Natural killer cell (primary cell): Measurements from ENCODE around the gene MON1A. TPM values are rescaled to one million over a fixed set of nuclear protein-coding genes. Genes with fewer than 3 reads are reported as not detected.
"Not testable (repeated sequence)": the region's sequence is repeated elsewhere in the genome, so short reads cannot be mapped to it uniquely, and the experiment has no call there.

Source experiments
- ATAC-seq, 3 donors: fragments of 150-1000 bp in 2 of 3; fragments of 200-7000 bp in 1 of 3; cut with Tn5 transposase; 1 replicate in 1 of 3; 2 replicates in 2 of 3; pipeline ENCODE4 v1.10.0; 2021; ENCODE audit warnings: mild to moderate bottlenecking in 2 of 3, moderate library complexity in 2 of 3
- DNase-seq, 2 donors: peaks; one replicate each; pipeline versions ENCODE4 v3.0.0 to v3.0.0-alpha.2; 2013 to 2021; ENCODE audit warnings: mixed read lengths in 1 of 2
- H3K27ac ChIP-seq: one replicate; pipeline ENCODE4 v1.5.1; 2013; ENCODE audit warnings: mild to moderate bottlenecking, low read length
- H3K27me3 ChIP-seq: one replicate; pipeline ENCODE4 v1.6.1; 2013; ENCODE audit warnings: low read length; ENCODE audit not compliant: control insufficient read depth, insufficient read depth
- H3K36me3 ChIP-seq: one replicate; pipeline ENCODE4 v1.6.1; 2013; ENCODE audit warnings: low read length; ENCODE audit not compliant: control insufficient read depth, insufficient read depth
- H3K4me1 ChIP-seq: one replicate; pipeline ENCODE4 v1.6.1; 2013; ENCODE audit warnings: low read length; ENCODE audit not compliant: control insufficient read depth, insufficient read depth
- H3K4me3 ChIP-seq: one replicate; pipeline ENCODE4 v1.5.1; 2013; ENCODE audit warnings: low read length
- H3K9me3 ChIP-seq: one replicate; pipeline ENCODE4 v1.6.1; 2013; ENCODE audit warnings: low read length; ENCODE audit not compliant: control insufficient read depth, insufficient read depth
- H3K27ac Mint-ChIP-seq, 2 donors: one replicate each; pipeline ENCODE4 v1.8.0; 2022; ENCODE audit warnings: mild to moderate bottlenecking in 2 of 2, mixed read lengths in 2 of 2, moderate library complexity in 1 of 2
- H3K27me3 Mint-ChIP-seq, 2 donors: one replicate each; pipeline ENCODE4 v1.8.0; 2022; ENCODE audit warnings: low read depth in 2 of 2, mixed read lengths in 2 of 2
- H3K36me3 Mint-ChIP-seq: one replicate; pipeline ENCODE4 v1.8.0; 2022; ENCODE audit warnings: mixed read lengths
- H3K4me1 Mint-ChIP-seq, 2 donors: one replicate each; pipeline ENCODE4 v1.8.0; 2022; ENCODE audit warnings: mixed read lengths in 2 of 2
- H3K4me3 Mint-ChIP-seq: one replicate; pipeline ENCODE4 v1.8.0; 2022; ENCODE audit warnings: mild to moderate bottlenecking, moderate library complexity, mixed read lengths
- H3K9me3 Mint-ChIP-seq, 2 donors: one replicate each; pipeline ENCODE4 v1.8.0; 2022; ENCODE audit warnings: mixed read lengths in 2 of 2
- WGBS: methylation state at CpG from one replicate; pipeline ENCODE4 v1.1.7; 2013; ENCODE audit warnings: missing lambda C conversion rate; ENCODE audit not compliant: insufficient coverage; 5-methylcytosine and 5-hydroxymethylcytosine counted together
- intact Hi-C: fragments of 100-400 bp; cut with micrococcal nuclease; formaldehyde crosslinking; loops from one replicate; pipeline ENCODE4 v1.14.2; 2022
- total RNA-seq, 4 donors: library from RNA; stranded (reverse); fragments of 120-200 nt in 1 of 4; gene quantifications; one replicate each; pipeline versions ENCODE4 v1.2.3 to v1.2.4, GENCODE V29; 2013 to 2022
- TF ChIP-seq, protein P1 (sequence below): fragments of 200-600 bp; IDR thresholded peaks from one replicate; pipeline ENCODE4 v1.8.0; 2022; ENCODE audit warnings: antibody characterized with exemption

The MON1A gene
- total RNA-seq, 3 donors from 2014 or later (not counting 1 experiment from before 2014, with no cell fraction given): 3.7 to 8.1 (median 7.9) TPM

DNA sequence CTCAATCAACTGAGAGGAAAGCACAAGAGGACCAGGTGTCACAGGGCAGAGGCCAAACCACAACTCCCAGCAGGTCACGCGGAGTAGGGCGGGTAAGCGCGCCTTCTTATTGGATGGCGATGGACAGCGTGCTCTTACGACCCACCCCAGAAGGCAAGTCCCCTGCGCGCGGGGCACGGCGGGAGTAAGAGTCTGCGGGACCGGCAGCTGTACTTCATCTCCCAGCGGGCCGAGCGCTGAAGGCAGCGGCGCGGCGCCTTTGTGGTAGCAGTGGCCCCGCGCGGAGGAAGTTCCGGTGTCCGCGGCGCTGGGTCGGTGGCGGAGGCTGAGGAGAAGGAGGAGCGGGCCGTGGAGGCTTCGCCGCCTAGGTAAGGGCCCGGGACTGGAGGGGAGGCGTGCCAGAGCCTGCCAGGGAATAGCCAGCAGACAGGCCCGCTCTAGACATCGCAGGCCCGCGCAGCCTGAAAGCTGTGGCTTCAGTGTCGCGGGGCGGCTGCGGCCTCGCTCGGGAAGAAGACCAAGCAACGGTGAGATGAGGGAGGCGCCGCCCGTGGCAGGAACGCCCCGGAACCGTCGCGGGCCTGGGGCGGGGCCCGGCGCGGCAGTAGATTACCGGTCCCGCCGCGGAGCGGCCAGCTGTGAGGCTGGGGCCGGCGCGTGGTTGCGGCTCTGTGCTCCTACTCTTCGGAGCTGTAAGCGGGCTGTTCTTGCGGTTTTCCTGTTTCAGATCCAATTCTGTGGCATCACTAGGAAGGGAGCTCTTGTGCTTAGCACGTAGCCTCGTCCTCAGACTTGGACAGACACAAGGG, 10.5 kb upstream of the MON1A start, which contains the start of gene RBM6:
Gene RBM6 (plus strand): TSS at position 293 of the 809 bp plus-strand sequence. CDS start 22,492 bp downstream, outside the sequence.
- H3K36me3 Mint-ChIP-seq: no peaks in the 10 kb centered on the region
- H3K4me1 Mint-ChIP-seq: peaks cover 31 to 33% of the 10 kb centered on the region in 2 donors
- H3K9me3 ChIP-seq: no peaks in the 10 kb centered on the region
- H3K27ac Mint-ChIP-seq: peak within 1 kb of the TSS; percentile 96 to 99
- no peaks in the 10 kb centered on the region for H3K9me3 Mint-ChIP-seq
- H3K36me3 ChIP-seq: no peaks in the 10 kb centered on the region
- H3K4me3 ChIP-seq: peak within 1 kb of the TSS; percentile 93
- DNase-seq: peak; percentile 87 to 97
- peak; percentile 95 to 99 (median 95) for ATAC-seq
- TF ChIP-seq, protein P1, sequence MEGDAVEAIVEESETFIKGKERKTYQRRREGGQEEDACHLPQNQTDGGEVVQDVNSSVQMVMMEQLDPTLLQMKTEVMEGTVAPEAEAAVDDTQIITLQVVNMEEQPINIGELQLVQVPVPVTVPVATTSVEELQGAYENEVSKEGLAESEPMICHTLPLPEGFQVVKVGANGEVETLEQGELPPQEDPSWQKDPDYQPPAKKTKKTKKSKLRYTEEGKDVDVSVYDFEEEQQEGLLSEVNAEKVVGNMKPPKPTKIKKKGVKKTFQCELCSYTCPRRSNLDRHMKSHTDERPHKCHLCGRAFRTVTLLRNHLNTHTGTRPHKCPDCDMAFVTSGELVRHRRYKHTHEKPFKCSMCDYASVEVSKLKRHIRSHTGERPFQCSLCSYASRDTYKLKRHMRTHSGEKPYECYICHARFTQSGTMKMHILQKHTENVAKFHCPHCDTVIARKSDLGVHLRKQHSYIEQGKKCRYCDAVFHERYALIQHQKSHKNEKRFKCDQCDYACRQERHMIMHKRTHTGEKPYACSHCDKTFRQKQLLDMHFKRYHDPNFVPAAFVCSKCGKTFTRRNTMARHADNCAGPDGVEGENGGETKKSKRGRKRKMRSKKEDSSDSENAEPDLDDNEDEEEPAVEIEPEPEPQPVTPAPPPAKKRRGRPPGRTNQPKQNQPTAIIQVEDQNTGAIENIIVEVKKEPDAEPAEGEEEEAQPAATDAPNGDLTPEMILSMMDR: no peak
- H3K4me3 Mint-ChIP-seq: peak within 1 kb of the TSS; percentile 99
- no peaks in the 10 kb centered on the region for H3K27me3 ChIP-seq
- peak within 1 kb of the TSS; percentile 97 for H3K27ac ChIP-seq
- H3K4me1 ChIP-seq: peaks cover 28% of the 10 kb centered on the region
- no peaks in the 10 kb centered on the region for H3K27me3 Mint-ChIP-seq
- under 1% methylated on average over 74 of the region's 74 CpGs for WGBS
- intact Hi-C loops: loop anchor here (1.0 to 5.0 kb wide), 2 partner anchors 11 to 83 kb away; partner anchors contain the start of genes MON1A and TRAIP

DNA sequence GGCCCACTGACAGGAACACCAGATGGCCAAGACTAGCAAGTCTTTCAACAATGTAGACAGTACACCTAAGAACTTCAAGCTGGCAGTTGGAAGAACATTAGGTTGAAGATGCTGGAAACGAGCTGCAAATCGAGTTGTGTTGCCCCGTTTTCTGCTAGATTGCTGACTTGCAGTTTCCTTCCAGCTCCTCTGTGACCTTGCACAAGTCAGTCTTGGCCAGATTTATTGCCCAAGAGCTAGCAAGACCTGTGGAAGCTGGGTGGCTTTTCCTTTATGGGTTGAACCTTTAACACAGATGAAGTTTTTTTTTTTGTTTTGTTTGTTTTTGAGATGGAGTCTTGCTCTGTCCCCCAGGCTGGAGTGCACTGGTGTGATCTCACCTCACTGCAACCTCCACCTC, 7.5 kb upstream of the MON1A start:
- H3K27me3 Mint-ChIP-seq: no peaks in the 10 kb centered on the region
- H3K4me1 Mint-ChIP-seq: peaks cover 17 to 19% of the 10 kb centered on the region in 2 donors
- no peaks in the 10 kb centered on the region for H3K36me3 Mint-ChIP-seq
- Histone ChIP-seq H3K9me3 (no peaks in the 10 kb centered on the region), H3K4me1 (peaks cover 23% of the 10 kb centered on the region), H3K36me3 (no peaks in the 10 kb centered on the region), H3K27ac (no peak overlapping the region), H3K4me3 (no peak overlapping the region), H3K27me3 (no peaks in the 10 kb centered on the region)
- no peak overlapping the region for H3K4me3 Mint-ChIP-seq
- TF ChIP-seq, protein P1: no peak
- 50% methylated on average over 3 of the region's 3 CpGs for WGBS
- ATAC-seq: no peak
- no peak for DNase-seq
- H3K9me3 Mint-ChIP-seq: no peaks in the 10 kb centered on the region
- H3K27ac Mint-ChIP-seq: no peak overlapping the region
- intact Hi-C loops: no loop called here

DNA sequence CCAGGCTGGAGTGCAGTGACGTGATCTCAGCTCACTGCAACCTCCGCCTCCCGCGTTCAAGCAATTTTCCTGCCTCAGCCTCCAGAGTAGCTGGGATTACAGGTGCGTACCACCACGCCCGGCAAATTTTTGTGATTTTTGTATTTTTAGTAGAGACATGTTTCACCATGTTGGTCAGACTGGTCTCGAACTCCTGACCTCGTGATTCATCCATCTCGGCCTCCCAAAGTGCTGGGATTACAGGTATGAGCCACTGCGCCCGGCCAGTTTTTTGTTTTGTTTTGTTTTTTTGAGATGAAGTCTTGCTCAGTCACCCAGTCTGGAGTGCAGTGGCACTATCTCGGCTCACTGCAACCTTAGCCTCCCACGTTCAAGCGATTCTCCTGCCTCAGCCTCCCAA, 2.7 kb upstream of the MON1A start:
- H3K27ac Mint-ChIP-seq, DNase-seq, intact Hi-C loops, H3K9me3 Mint-ChIP-seq, H3K4me3 Mint-ChIP-seq, H3K27ac ChIP-seq, ATAC-seq, H3K36me3 ChIP-seq, H3K27me3 ChIP-seq, H3K36me3 Mint-ChIP-seq, H3K27me3 Mint-ChIP-seq, H3K9me3 ChIP-seq, H3K4me3 ChIP-seq: not testable (repeated sequence)
- WGBS: 98% methylated on average over 15 of the region's 15 CpGs
- peaks cover 21% of the 10 kb centered on the region for H3K4me1 ChIP-seq
- H3K4me1 Mint-ChIP-seq: peaks cover 4 to 20% of the 10 kb centered on the region in 2 donors

DNA sequence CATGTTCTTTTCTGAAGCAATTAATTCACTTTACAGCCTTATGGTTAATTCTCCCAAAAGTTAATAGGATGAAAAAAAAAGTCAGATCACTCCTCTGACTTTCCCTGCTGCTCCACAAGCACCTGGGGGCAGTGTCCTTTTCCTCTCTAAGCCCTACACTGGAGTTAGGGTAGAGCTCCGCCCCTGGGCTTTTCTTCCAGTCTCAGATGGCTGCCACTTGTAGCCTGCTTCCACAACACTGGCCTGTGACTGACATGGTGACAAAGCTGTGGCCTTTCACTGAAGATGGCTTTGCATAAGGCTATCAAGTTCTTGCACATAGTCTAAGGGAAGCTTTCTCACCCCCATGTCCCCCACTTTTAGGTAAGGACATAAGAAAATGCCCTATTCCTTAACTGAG, 1.3 kb upstream of the MON1A start:
- 91% methylated on average over 1 of the region's 1 CpG for WGBS
- no peak overlapping the region for H3K27ac Mint-ChIP-seq
- ATAC-seq: no peak
- Histone ChIP-seq H3K4me1 (peaks cover 21% of the 10 kb centered on the region), H3K36me3 (no peaks in the 10 kb centered on the region), H3K9me3 (no peaks in the 10 kb centered on the region), H3K27ac (no peak overlapping the region), H3K27me3 (no peaks in the 10 kb centered on the region), H3K4me3 (no peak overlapping the region)
- H3K36me3 Mint-ChIP-seq: no peaks in the 10 kb centered on the region
- peaks cover 9 to 25% of the 10 kb centered on the region in 2 donors for H3K4me1 Mint-ChIP-seq
- intact Hi-C loops: no loop called here
- DNase-seq: no peak
- peak overlapping the region; percentile 17 for H3K4me3 Mint-ChIP-seq
- no peaks in the 10 kb centered on the region for H3K27me3 Mint-ChIP-seq
- TF ChIP-seq, protein P1: no peak
- no peaks in the 10 kb centered on the region for H3K9me3 Mint-ChIP-seq
